ENCODE data around the gene PID1. TPM values are rescaled to one million over a fixed set of nuclear protein-coding genes. Genes with fewer than 3 reads are reported as not detected.

PID1 gene
- total RNA-seq, 1 donor from 2014 or later, result not detected

DNA sequence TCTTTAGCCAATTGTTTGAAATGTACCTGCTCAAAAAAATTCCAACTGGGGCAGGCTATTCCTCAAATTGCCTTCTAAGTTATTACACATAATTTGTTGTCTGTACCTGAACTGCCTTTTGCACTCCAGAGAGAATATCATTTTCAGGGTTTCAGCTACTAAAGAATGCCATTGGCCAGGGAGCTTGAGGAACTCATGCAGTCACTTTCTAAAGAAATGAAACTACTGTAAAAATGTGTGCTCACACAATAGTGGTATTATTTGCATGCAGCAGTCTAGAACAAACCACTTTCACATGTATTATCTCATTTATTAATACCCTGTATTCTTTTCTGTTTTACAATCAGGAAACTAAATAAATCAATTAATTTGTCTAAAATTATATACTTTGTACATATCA is 152.2 kb downstream of the PID1 start:
- Mint-ChIP-seq H3K27ac (no peak overlapping the region), H3K27me3 (no peaks in the 10 kb centered on the region), H3K4me3 (no peak overlapping the region), H3K9me3 (no peaks in the 10 kb centered on the region), H3K4me1 (no peaks in the 10 kb centered on the region), H3K36me3 (ENCODE audit: low read depth) (no peaks in the 10 kb centered on the region)
- ChIA-PET CTCF (no interaction called here), POLR2A (no interaction called here)
- DNase-seq (no peak), ATAC-seq (ENCODE audit: low read depth) (no peak)
- TF ChIP-seq, protein P1, sequence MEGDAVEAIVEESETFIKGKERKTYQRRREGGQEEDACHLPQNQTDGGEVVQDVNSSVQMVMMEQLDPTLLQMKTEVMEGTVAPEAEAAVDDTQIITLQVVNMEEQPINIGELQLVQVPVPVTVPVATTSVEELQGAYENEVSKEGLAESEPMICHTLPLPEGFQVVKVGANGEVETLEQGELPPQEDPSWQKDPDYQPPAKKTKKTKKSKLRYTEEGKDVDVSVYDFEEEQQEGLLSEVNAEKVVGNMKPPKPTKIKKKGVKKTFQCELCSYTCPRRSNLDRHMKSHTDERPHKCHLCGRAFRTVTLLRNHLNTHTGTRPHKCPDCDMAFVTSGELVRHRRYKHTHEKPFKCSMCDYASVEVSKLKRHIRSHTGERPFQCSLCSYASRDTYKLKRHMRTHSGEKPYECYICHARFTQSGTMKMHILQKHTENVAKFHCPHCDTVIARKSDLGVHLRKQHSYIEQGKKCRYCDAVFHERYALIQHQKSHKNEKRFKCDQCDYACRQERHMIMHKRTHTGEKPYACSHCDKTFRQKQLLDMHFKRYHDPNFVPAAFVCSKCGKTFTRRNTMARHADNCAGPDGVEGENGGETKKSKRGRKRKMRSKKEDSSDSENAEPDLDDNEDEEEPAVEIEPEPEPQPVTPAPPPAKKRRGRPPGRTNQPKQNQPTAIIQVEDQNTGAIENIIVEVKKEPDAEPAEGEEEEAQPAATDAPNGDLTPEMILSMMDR (IDR thresholded peaks at IDR 0.05), result no peak
- intact Hi-C loops (cut with micrococcal nuclease), result no loop called here

DNA sequence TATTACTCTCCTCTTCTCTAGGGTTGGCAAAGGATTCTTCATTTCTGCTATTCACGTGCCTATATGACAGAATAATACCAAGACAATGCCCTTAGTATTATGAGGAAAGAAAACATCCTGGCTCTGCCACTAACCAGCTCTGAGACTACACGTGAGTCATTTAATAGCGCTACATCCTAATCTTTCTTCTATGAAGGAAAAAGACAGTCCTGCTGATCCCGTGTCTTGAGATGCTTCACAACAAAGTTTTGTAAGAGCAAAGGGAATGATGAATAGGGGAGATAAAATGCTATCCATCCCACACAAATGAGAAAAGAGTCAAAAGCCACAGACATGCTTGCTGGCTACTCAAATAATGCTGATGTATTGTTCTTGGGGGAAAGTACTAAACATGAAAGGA is 152.8 kb downstream of the PID1 start:
- intact Hi-C loops (cut with micrococcal nuclease), result no loop called here

DNA sequence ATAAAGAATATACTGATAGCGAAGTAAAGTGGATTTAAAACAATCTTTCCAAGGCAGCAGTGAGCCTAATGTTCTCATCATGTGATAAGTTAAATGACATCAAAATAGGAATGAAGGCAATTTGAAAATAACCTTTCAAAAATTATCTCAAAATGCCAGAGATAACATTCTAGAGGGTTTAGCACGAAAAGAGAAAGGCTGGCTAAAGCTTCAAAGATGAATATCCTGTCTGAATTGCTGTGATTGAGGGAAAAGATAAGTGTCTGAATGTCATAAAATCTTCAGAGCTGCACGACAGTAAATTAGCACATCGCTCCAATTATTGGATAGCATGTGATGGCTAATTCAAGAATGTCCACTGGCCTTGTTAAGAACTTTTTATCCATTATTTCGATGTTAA is 159.3 kb downstream of the PID1 start:
- DNase-seq, result no peak

More for the DNA sequence above, 152.8 kb downstream of the PID1 start:
- ATAC-seq (ENCODE audit: low read depth) (no peak), DNase-seq (no peak)
- Mint-ChIP-seq H3K9me3 (no peaks in the 10 kb centered on the region), H3K36me3 (ENCODE audit: low read depth) (no peaks in the 10 kb centered on the region), H3K4me3 (no peak overlapping the region), H3K27me3 (no peaks in the 10 kb centered on the region), H3K4me1 (no peaks in the 10 kb centered on the region), H3K27ac (no peak overlapping the region)
- TF ChIP-seq, protein P1 (IDR thresholded peaks at IDR 0.05), result no peak
- POLR2A ChIA-PET, result no interaction called here
- CTCF ChIA-PET, result no interaction called here

DNA sequence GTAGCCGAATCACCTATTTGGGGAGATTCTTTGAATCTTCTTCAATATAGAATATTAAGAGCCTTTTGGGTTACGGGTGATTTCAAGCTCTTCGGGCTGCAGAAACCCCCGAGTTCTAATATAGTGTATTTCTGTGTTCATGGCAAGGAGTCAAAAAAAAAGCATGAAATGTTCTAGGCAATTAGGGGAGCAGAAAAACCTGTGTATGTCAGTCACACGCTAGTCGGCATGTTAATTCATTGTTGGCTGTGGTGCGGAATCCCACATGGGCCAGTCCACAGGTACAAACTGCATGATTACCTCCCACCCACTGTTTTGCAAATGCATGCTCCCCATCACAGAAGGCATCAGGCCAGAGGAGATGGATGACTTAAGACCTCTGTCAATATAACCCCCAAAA is 161.9 kb downstream of the PID1 start:
- intact Hi-C loops (cut with micrococcal nuclease), result no loop called here
- ChIA-PET POLR2A (no interaction called here), CTCF (no interaction called here)
- Mint-ChIP-seq H3K9me3 (no peaks in the 10 kb centered on the region), H3K4me3 (no peak overlapping the region), H3K4me1 (no peaks in the 10 kb centered on the region), H3K36me3 (ENCODE audit: low read depth) (no peaks in the 10 kb centered on the region), H3K27ac (no peak overlapping the region), H3K27me3 (no peaks in the 10 kb centered on the region)
- DNase-seq, result no peak
- ATAC-seq (ENCODE audit: low read depth), result no peak
- TF ChIP-seq, protein P1 (IDR thresholded peaks at IDR 0.05), result no peak

More for the DNA sequence above, 159.3 kb downstream of the PID1 start:
- Mint-ChIP-seq H3K4me1 (no peaks in the 10 kb centered on the region), H3K9me3 (no peaks in the 10 kb centered on the region), H3K27ac (no peak overlapping the region), H3K36me3 (ENCODE audit: low read depth) (no peaks in the 10 kb centered on the region), H3K27me3 (no peaks in the 10 kb centered on the region), H3K4me3 (no peak overlapping the region)
- POLR2A ChIA-PET, result no interaction called here
- TF ChIP-seq, protein P1 (IDR thresholded peaks at IDR 0.05), result no peak
- intact Hi-C loops (cut with micrococcal nuclease), result no loop called here
- no peak for ATAC-seq (ENCODE audit: low read depth)
- CTCF ChIA-PET, result no interaction called here

DNA sequence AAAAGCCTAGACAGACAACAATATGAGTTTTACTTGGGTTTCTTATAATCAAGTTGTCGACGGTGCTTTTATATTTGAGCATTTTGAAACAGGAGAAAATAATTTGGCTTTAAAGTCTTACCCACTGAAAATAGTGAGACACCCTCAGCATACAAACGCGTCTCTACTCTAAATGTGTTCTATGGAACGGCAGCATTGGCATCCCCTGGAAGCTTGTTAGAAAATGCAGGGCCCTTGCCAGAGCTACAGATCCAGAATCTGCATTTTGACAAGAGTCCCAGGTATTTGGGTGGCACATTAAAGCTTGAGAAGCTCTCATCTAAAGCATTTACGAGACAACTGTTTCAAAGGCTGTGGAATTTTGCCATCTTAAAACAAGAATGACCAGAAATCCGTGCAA is 163.5 kb downstream of the PID1 start:
- ChIA-PET POLR2A (no interaction called here), CTCF (no interaction called here)
- intact Hi-C loops (cut with micrococcal nuclease), result no loop called here
- Mint-ChIP-seq H3K27ac (no peak overlapping the region), H3K27me3 (no peaks in the 10 kb centered on the region), H3K4me1 (no peaks in the 10 kb centered on the region), H3K36me3 (ENCODE audit: low read depth) (no peaks in the 10 kb centered on the region), H3K9me3 (no peaks in the 10 kb centered on the region), H3K4me3 (no peak overlapping the region)
- DNase-seq, result no peak
- ATAC-seq (ENCODE audit: low read depth), result no peak
- TF ChIP-seq, protein P1 (IDR thresholded peaks at IDR 0.05), result no peak

Measured in activated B cell treated with CpG ODN at 0.5 μM for 24 hours (primary cell).